Measurements from ENCODE around the gene TRIM63. TPM values are rescaled to one million over a fixed set of nuclear protein-coding genes. Genes with fewer than 3 reads are reported as not detected.

The TRIM63 gene
- total and polyA plus RNA-seq, 9 of the 15 experiments (the other 6 are each of a cell fraction or from before 2014, with no cell fraction given) = 0.08 to 0.57 (median 0.36) TPM

- TF ChIP-seq, protein P1, sequence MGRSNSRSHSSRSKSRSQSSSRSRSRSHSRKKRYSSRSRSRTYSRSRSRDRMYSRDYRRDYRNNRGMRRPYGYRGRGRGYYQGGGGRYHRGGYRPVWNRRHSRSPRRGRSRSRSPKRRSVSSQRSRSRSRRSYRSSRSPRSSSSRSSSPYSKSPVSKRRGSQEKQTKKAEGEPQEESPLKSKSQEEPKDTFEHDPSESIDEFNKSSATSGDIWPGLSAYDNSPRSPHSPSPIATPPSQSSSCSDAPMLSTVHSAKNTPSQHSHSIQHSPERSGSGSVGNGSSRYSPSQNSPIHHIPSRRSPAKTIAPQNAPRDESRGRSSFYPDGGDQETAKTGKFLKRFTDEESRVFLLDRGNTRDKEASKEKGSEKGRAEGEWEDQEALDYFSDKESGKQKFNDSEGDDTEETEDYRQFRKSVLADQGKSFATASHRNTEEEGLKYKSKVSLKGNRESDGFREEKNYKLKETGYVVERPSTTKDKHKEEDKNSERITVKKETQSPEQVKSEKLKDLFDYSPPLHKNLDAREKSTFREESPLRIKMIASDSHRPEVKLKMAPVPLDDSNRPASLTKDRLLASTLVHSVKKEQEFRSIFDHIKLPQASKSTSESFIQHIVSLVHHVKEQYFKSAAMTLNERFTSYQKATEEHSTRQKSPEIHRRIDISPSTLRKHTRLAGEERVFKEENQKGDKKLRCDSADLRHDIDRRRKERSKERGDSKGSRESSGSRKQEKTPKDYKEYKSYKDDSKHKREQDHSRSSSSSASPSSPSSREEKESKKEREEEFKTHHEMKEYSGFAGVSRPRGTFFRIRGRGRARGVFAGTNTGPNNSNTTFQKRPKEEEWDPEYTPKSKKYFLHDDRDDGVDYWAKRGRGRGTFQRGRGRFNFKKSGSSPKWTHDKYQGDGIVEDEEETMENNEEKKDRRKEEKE (IDR thresholded peaks at IDR 0.05; ENCODE audit: borderline replicate concordance in 1 of 2, control insufficient read depth in 1 of 2, low read depth in 2 of 2, low read length in 1 of 2) = peak in 1 of 2 experiments; percentile 16; a peak in 1 of 4 replicates
- TF ChIP-seq ZNF696 (CRISPR knock-in tag; conservative IDR thresholded peaks at IDR 0.05) (no peak), RBBP5 (IDR thresholded peaks at IDR 0.05; ENCODE audit: borderline replicate concordance, insufficient read depth, low read length, poor library complexity, severe bottlenecking) (peak; percentile 57), KDM1A (IDR thresholded peaks at IDR 0.05) (peak; percentile 96), ZNF121 (CRISPR knock-in tag; conservative IDR thresholded peaks at IDR 0.05) (no peak), POLR2A (conservative IDR thresholded peaks at IDR 0.05) (peak; percentile 75), TFAM (CRISPR knock-in tag; conservative IDR thresholded peaks at IDR 0.05) (no peak), FOXP4 (CRISPR knock-in tag; IDR thresholded peaks at IDR 0.05; ENCODE audit: borderline replicate concordance) (no peak), ZNF224 (CRISPR knock-in tag; IDR thresholded peaks at IDR 0.05) (no peak), NFIX (CRISPR knock-in tag; IDR thresholded peaks at IDR 0.05; ENCODE audit: low read depth) (no peak), NFRKB (IDR thresholded peaks at IDR 0.05; ENCODE audit: low read depth) (peak; percentile 93), HDAC6 (IDR thresholded peaks at IDR 0.05; ENCODE audit: low read depth, low read length) (no peak), POLR3G (IDR thresholded peaks at IDR 0.05; ENCODE audit: extremely low read depth, insufficient read length, insufficient replicate concordance) (no peak), CCNT2 (IDR thresholded peaks at IDR 0.05; ENCODE audit: borderline replicate concordance, extremely low read depth, insufficient read length, low read depth, low read length) (peak; percentile 98), ZNF253 (CRISPR knock-in tag; conservative IDR thresholded peaks at IDR 0.05) (no peak), ZNF431 (CRISPR knock-in tag; IDR thresholded peaks at IDR 0.05) (no peak), KLF13 (tag; IDR thresholded peaks at IDR 0.05; ENCODE audit: borderline replicate concordance, low read depth) (no peak; the same call in 1 of the 2 replicates)
- TF ChIP-seq, protein P2, sequence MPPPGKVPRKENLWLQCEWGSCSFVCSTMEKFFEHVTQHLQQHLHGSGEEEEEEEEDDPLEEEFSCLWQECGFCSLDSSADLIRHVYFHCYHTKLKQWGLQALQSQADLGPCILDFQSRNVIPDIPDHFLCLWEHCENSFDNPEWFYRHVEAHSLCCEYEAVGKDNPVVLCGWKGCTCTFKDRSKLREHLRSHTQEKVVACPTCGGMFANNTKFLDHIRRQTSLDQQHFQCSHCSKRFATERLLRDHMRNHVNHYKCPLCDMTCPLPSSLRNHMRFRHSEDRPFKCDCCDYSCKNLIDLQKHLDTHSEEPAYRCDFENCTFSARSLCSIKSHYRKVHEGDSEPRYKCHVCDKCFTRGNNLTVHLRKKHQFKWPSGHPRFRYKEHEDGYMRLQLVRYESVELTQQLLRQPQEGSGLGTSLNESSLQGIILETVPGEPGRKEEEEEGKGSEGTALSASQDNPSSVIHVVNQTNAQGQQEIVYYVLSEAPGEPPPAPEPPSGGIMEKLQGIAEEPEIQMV (tag; conservative IDR thresholded peaks at IDR 0.05; ENCODE audit: low read depth) = no peak
- TF ChIP-seq, protein P3, sequence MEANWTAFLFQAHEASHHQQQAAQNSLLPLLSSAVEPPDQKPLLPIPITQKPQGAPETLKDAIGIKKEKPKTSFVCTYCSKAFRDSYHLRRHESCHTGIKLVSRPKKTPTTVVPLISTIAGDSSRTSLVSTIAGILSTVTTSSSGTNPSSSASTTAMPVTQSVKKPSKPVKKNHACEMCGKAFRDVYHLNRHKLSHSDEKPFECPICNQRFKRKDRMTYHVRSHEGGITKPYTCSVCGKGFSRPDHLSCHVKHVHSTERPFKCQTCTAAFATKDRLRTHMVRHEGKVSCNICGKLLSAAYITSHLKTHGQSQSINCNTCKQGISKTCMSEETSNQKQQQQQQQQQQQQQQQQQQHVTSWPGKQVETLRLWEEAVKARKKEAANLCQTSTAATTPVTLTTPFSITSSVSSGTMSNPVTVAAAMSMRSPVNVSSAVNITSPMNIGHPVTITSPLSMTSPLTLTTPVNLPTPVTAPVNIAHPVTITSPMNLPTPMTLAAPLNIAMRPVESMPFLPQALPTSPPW (CRISPR knock-in tag; IDR thresholded peaks at IDR 0.05) = peak; percentile 66
These were observed 3.0 kb upstream of the TRIM63 start (continued) for GRCh38 chr1:26070296-26070962.
